GM12878 (cell line): ENCODE measurements around the gene DYNLT4. TPM values are rescaled to one million over a fixed set of nuclear protein-coding genes. Genes with fewer than 3 reads are reported as not detected.

Source experiments
- ATAC-seq: fragments of 200-7000 bp; cut with Tn5 transposase; 3 replicates; pipeline ENCODE4 v1.9.1; 2020; ENCODE audit warnings: mild to moderate bottlenecking, moderate library complexity
- BruUV-seq: library from RNA; stranded (reverse); fragments of 400-500 nt; replicated peaks from 2 replicates; lab custom pipeline; 2021; lab: Mats Ljungman, UMichigan
- CTCF ChIA-PET: fragments of 300-600 bp; sonication (Branson Sonifier 250); formaldehyde crosslinking; extraction: SDS; loops from one replicate; lab custom pipeline; 2021; ENCODE audit warnings: inconsistent platforms; lab: Yijun Ruan, JAX
- POLR2A ChIA-PET: fragments of 350-600 bp; formaldehyde crosslinking; extraction: SDS; loops from one replicate; lab custom pipeline; 2021; ENCODE audit warnings: inconsistent platforms; lab: Charles Lee
- RAD21 ChIA-PET: fragments of 300-600 bp; sonication (Branson Sonifier 250); formaldehyde crosslinking; loops from one replicate; lab custom pipeline; 2023; ENCODE audit warnings: antibody characterized with exemption; ENCODE audit not compliant: unreplicated experiment; lab: Charles Lee
- SMC1A ChIA-PET: fragments of 300-600 bp; sonication (Branson Sonifier 250); formaldehyde crosslinking; loops from one replicate; lab custom pipeline; 2023; ENCODE audit not compliant: unreplicated experiment, uncharacterized antibody; lab: Charles Lee
- DNase-seq: peaks from one replicate; pipeline ENCODE4 v3.0.0-alpha.2; 2011; ENCODE audit warnings: low read depth, low spot score
- FAIRE-seq: peaks from 3 replicates; lab custom pipeline; 2011; peaks lifted over from hg19 to GRCh38; lab: Jason Lieb, UNC
- H2AFZ ChIP-seq: 2 replicates; pipeline ENCODE4 v1.6.0; 2011; ENCODE audit warnings: low read depth, low read length, control low read depth; ENCODE audit not compliant: control insufficient read depth
- H3K27ac ChIP-seq: 2 replicates; pipeline ENCODE4 v1.5.1; 2011; ENCODE audit warnings: control low read depth; ENCODE audit not compliant: control insufficient read depth, insufficient read depth
- H3K27me3 ChIP-seq, 2 experiments: replicated peaks in 1 of 2; 2 replicates each; pipeline versions ENCODE4 v1.6.0 to v1.6.1; 2011; ENCODE audit warnings: low read length in 1 of 2; ENCODE audit not compliant: control insufficient read depth in 2 of 2, insufficient read depth in 2 of 2
- H3K36me3 ChIP-seq, 2 experiments: 2 replicates each; pipeline ENCODE4 v1.5.1; 2011; ENCODE audit warnings: low read length in 1 of 2; ENCODE audit not compliant: control insufficient read depth in 2 of 2, insufficient read depth in 2 of 2
- H3K4me1 ChIP-seq: 2 replicates; pipeline ENCODE4 v1.6.1; 2011; ENCODE audit warnings: mild to moderate bottlenecking, low read length, moderate library complexity, mixed read lengths; ENCODE audit not compliant: control insufficient read depth, insufficient read depth
- H3K4me2 ChIP-seq: 2 replicates; pipeline ENCODE4 v1.6.0; 2011; ENCODE audit warnings: control low read depth; ENCODE audit not compliant: control insufficient read depth, insufficient read depth
- H3K4me3 ChIP-seq: fragments of 200-600 bp; sonication (generic); 2 replicates; pipeline ENCODE4 v1.5.1; 2016
- H3K79me2 ChIP-seq: 2 replicates; pipeline ENCODE4 v1.6.0; 2011; ENCODE audit warnings: low read length; ENCODE audit not compliant: control insufficient read depth, insufficient read depth
- H3K9ac ChIP-seq: 2 replicates; pipeline ENCODE4 v1.8.0; 2011; ENCODE audit warnings: low read length, control low read depth, mixed read lengths; ENCODE audit not compliant: control insufficient read depth, insufficient read depth
- H3K9me3 ChIP-seq: replicated peaks from 3 replicates; pipeline ENCODE4 v1.5.1; 2011; ENCODE audit warnings: mild to moderate bottlenecking, low read length; ENCODE audit not compliant: control insufficient read depth, insufficient read depth
- H4K20me1 ChIP-seq: 2 replicates; pipeline ENCODE4 v1.6.0; 2011; ENCODE audit not compliant: control insufficient read depth, insufficient read depth
- EED ChIP-seq: sonication (generic); IDR thresholded peaks from 2 replicates; pipeline ENCODE4 v1.6.1; 2016; ENCODE audit warnings: antibody characterized with exemption, low read depth
- EZH2 ChIP-seq: IDR thresholded peaks from 2 replicates; pipeline ENCODE4 v1.6.1; 2012; ENCODE audit warnings: low read depth, mild to moderate bottlenecking, control low read depth, inconsistent platforms, low read length, borderline replicate concordance; ENCODE audit not compliant: control insufficient read depth
- HDAC6 ChIP-seq: fragments of 200-600 bp; sonication (generic); IDR thresholded peaks from one replicate; pipeline ENCODE4 v1.8.0; 2017; ENCODE audit warnings: antibody characterized with exemption; ENCODE audit not compliant: unreplicated experiment
- NR2C2 ChIP-seq: IDR thresholded peaks from 2 replicates; pipeline ENCODE4 v1.6.1; 2011; ENCODE audit warnings: borderline replicate concordance, low read depth; ENCODE audit not compliant: control insufficient read depth, insufficient read length
- NR2F1 ChIP-seq: fragments of 450-650 bp; conservative IDR thresholded peaks from 2 replicates; pipeline ENCODE4 v1.6.1; 2017; ENCODE audit warnings: mild to moderate bottlenecking
- PAX5 ChIP-seq: IDR thresholded peaks from 2 replicates; pipeline ENCODE4 v1.6.1; 2011; ENCODE audit warnings: low read depth, low read length, borderline replicate concordance
- RAD21 ChIP-seq: IDR thresholded peaks from 2 replicates; pipeline ENCODE4 v1.6.1; 2011; ENCODE audit warnings: mild to moderate bottlenecking, low read depth, low read length, moderate library complexity; ENCODE audit not compliant: insufficient read depth
- RB1 ChIP-seq: fragments of 450-650 bp; formaldehyde crosslinking; IDR thresholded peaks from 2 replicates; pipeline ENCODE4 v1.6.1; 2017; ENCODE audit warnings: mild to moderate bottlenecking, borderline replicate concordance
- TAF1 ChIP-seq: IDR thresholded peaks from 2 replicates; pipeline ENCODE4 v1.6.1; 2011; ENCODE audit warnings: mild to moderate bottlenecking, low read depth, low read length, borderline replicate concordance
- TCF3 ChIP-seq: IDR thresholded peaks from 2 replicates; pipeline ENCODE4 v1.6.1; 2012; ENCODE audit warnings: low read depth, mild to moderate bottlenecking, low read length, borderline replicate concordance; ENCODE audit not compliant: insufficient read depth
- WGBS: methylation state at CpG from one replicate; pipeline ENCODE4 v1.1.6; 2016; ENCODE audit warnings: low lambda C conversion rate; ENCODE audit not compliant: insufficient replicate concordance, insufficient coverage; ENCODE audit errors: missing lambda C conversion rate; 5-methylcytosine and 5-hydroxymethylcytosine counted together
- in situ Hi-C: fragments of 300-500 bp; cut with MboI; formaldehyde crosslinking; loops from 9 replicates; pipeline ENCODE4 v1.14.3; 2018; ENCODE audit warnings: mixed read lengths
- intact Hi-C: fragments of 100-400 bp; cut with micrococcal nuclease; formaldehyde crosslinking; loops from one replicate; pipeline ENCODE4 v1.14.2; 2022; ENCODE audit not compliant: unreplicated experiment
- polyA plus RNA-seq, 11 experiments: library from polyadenylated mRNA; depleted of rRNA in 4 of 11; unstranded in 6 of 11; stranded (reverse) in 5 of 11; fragments of >200 nt; fragmentation: Nextera tagmentation in 4 of 11; fragmentation: Illumina TruSeq in 1 of 11; extraction: Ambion mirVana in 4 of 11; extraction: Trizol in 1 of 11; gene quantifications; 1 replicate in 1 of 11; 2 replicates in 10 of 11; pipeline versions ENCODE4 v1.2.1 to v1.2.3, GENCODE V29; 2011 to 2016; ENCODE audit warnings: inconsistent platforms in 2 of 11, missing spikeins in 2 of 11, low read depth in 1 of 11
- total RNA-seq, 4 experiments: library from RNA; depleted of rRNA in 3 of 4; stranded (reverse); fragments of >200 nt in 3 of 4; fragmentation: Illumina TruSeq in 1 of 4; extraction: Trizol in 1 of 4; gene quantifications; 2 replicates each; pipeline versions ENCODE4 v1.2.1 to v1.2.3, GENCODE V29; 2013 to 2021
- TF ChIP-seq, protein P1 (sequence below): IDR thresholded peaks from 2 replicates; pipeline ENCODE4 v1.6.1; 2012; ENCODE audit warnings: low read depth, low read length, improper control_type of control experiment
- TF ChIP-seq, protein P2 (sequence below): fragments of 450-650 bp; IDR thresholded peaks from 2 replicates; pipeline ENCODE4 v1.6.1; 2017; ENCODE audit warnings: mild to moderate bottlenecking, moderate library complexity
- TF ChIP-seq, protein P3 (sequence below): fragments of 450-650 bp; IDR thresholded peaks from 2 replicates; pipeline ENCODE4 v1.6.1; 2016; ENCODE audit warnings: mild to moderate bottlenecking

Gene DYNLT4
- total and polyA plus RNA-seq, 10 of the 15 experiments (the other 5 are each of a cell fraction or from before 2014, with no cell fraction given), result 0.23 to 0.28 TPM; not detected in 8

DNA sequence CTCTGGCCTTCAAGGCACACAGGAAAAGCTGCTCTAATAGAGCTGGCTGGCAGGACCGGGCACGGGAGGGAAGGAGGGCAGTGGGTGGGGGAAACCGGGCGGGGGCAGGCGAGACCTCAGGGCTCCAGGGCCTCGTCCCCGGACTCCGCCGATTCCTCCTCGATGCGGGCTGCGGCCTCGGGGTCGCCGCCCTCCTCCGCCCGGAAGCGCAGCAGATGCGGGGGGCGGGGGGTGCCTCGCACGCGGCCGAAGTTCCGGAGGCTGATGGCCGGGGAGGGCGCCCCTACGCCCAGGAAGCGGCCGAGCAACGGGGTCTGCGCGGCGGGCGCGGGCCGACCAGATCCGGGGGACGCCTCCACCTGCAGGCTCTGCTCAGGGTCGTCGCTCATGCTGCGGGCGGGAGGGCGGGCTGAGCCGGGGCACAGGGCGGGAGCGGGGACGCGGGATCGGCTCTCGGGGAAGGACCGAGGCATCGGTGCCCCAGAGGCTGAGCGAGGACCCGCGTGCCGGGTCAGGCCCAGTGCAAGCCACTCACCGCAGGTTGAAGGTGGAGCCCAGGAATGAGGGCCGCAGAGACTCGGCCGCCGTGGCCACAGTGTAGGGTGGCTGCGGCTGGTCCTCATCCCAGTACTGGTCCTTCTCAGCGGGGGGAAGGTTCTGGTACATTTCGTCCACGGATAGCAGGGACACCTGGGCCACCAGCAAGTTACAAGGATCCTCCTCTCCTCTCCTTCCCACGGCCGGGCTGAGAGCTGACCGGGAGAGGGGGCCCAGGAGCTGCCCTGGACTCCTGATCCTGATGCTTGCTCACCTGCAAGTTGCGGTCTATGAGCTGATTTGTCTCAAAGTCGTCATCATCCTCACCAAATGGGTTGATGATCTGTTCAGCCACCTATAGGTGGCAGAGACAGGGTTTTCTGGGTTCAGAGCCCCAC lies 22.8 kb downstream of the DYNLT4 start:
- H3K9me3 ChIP-seq, result no peaks in the 10 kb centered on the region
- 17% methylated on average over 64 of the region's 71 CpGs for WGBS
- DNase-seq (no peak), ATAC-seq (peak; percentile 51), FAIRE-seq (no peak)
- intact Hi-C loops, result no loop called here
- H3K36me3 ChIP-seq, result peaks cover 0 to 12% of the 10 kb centered on the region in 2 experiments; a peak in 2 of 4 replicates
- peak overlapping the region; percentile 69 for H3K9ac ChIP-seq
- ChIA-PET POLR2A (interaction anchor here (0.6 to 3.0 kb wide), 14 partner anchors 9 to 1074 kb away, joined by 3 to 29 read pairs (median 4); partner anchors contain the start of genes RNU5D-1, RPS8 and UROD), RAD21 (interaction anchor here (0.6 to 2.8 kb wide), 10 partner anchors 9 to 339 kb away, joined by 3 to 11 read pairs (median 4); partner anchors contain the start of genes HECTD3, PLK3, RNU5D-1 and RPS8), CTCF (interaction anchor here (0.6 to 5.2 kb wide), 22 partner anchors 9 to 1936 kb away, joined by 3 to 40 read pairs (median 4); partner anchors contain the start of genes BTBD19, PLK3, RNU5D-1 and RPS8), SMC1A (interaction anchor here (0.6 to 2.5 kb wide), 8 partner anchors 8 to 592 kb away, joined by 3 to 9 read pairs (median 4); partner anchors contain the start of genes PLK3 and RNU5D-1)
- H3K27me3 ChIP-seq, result no peaks in the 10 kb centered on the region
- H3K4me3 ChIP-seq, result peak overlapping the region; percentile 63
- in situ Hi-C loops, result no loop called here
- no TSS peak for BruUV-seq
- H3K79me2 ChIP-seq, result no peaks in the 10 kb centered on the region; the same call in 1 of the 2 replicates
- peak overlapping the region; percentile 46 for H3K27ac ChIP-seq
- H3K4me2 ChIP-seq, result peak overlapping the region; percentile 95
- peak overlapping the region; percentile 79 for H2AFZ ChIP-seq
- no peaks in the 10 kb centered on the region; the same call in 1 of the 2 replicates for H4K20me1 ChIP-seq
- H3K4me1 ChIP-seq, result peaks cover 30% of the 10 kb centered on the region
- TF ChIP-seq RAD21 (0 out of 2 replicates have a peak, but pooled peaks have one; percentile 4), TCF3 (0 out of 2 replicates have a peak, but pooled peaks have one; percentile 3), TAF1 (peak; percentile 36; the same call in 1 of the 2 replicates), EZH2 (no peak), HDAC6 (no peak), RB1 (peak; percentile 27; the same call in 1 of the 2 replicates), NR2F1 (peak; percentile 63; the same call in 1 of the 2 replicates), NR2C2 (no peak), EED (0 out of 2 replicates have a peak, but pooled peaks have one; percentile 19), PAX5 (no peak)
- TF ChIP-seq, protein P1, sequence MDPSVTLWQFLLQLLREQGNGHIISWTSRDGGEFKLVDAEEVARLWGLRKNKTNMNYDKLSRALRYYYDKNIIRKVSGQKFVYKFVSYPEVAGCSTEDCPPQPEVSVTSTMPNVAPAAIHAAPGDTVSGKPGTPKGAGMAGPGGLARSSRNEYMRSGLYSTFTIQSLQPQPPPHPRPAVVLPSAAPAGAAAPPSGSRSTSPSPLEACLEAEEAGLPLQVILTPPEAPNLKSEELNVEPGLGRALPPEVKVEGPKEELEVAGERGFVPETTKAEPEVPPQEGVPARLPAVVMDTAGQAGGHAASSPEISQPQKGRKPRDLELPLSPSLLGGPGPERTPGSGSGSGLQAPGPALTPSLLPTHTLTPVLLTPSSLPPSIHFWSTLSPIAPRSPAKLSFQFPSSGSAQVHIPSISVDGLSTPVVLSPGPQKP, result 0 out of 2 replicates have a peak, but pooled peaks have one; percentile 49
- TF ChIP-seq, protein P2, sequence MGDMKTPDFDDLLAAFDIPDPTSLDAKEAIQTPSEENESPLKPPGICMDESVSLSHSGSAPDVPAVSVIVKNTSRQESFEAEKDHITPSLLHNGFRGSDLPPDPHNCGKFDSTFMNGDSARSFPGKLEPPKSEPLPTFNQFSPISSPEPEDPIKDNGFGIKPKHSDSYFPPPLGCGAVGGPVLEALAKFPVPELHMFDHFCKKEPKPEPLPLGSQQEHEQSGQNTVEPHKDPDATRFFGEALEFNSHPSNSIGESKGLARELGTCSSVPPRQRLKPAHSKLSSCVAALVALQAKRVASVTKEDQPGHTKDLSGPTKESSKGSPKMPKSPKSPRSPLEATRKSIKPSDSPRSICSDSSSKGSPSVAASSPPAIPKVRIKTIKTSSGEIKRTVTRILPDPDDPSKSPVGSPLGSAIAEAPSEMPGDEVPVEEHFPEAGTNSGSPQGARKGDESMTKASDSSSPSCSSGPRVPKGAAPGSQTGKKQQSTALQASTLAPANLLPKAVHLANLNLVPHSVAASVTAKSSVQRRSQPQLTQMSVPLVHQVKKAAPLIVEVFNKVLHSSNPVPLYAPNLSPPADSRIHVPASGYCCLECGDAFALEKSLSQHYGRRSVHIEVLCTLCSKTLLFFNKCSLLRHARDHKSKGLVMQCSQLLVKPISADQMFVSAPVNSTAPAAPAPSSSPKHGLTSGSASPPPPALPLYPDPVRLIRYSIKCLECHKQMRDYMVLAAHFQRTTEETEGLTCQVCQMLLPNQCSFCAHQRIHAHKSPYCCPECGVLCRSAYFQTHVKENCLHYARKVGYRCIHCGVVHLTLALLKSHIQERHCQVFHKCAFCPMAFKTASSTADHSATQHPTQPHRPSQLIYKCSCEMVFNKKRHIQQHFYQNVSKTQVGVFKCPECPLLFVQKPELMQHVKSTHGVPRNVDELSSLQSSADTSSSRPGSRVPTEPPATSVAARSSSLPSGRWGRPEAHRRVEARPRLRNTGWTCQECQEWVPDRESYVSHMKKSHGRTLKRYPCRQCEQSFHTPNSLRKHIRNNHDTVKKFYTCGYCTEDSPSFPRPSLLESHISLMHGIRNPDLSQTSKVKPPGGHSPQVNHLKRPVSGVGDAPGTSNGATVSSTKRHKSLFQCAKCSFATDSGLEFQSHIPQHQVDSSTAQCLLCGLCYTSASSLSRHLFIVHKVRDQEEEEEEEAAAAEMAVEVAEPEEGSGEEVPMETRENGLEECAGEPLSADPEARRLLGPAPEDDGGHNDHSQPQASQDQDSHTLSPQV, result no peak
- TF ChIP-seq, protein P3, sequence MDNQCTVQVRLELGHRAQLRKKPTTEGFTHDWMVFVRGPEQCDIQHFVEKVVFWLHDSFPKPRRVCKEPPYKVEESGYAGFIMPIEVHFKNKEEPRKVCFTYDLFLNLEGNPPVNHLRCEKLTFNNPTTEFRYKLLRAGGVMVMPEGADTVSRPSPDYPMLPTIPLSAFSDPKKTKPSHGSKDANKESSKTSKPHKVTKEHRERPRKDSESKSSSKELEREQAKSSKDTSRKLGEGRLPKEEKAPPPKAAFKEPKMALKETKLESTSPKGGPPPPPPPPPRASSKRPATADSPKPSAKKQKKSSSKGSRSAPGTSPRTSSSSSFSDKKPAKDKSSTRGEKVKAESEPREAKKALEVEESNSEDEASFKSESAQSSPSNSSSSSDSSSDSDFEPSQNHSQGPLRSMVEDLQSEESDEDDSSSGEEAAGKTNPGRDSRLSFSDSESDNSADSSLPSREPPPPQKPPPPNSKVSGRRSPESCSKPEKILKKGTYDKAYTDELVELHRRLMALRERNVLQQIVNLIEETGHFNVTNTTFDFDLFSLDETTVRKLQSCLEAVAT, result 0 out of 2 replicates have a peak, but pooled peaks have one; percentile 29
